HG03045 (cell line): ENCODE measurements around the gene CBLB.
"Not testable (repeated sequence)": the region's sequence is repeated elsewhere in the genome, so short reads cannot be mapped to it uniquely, and the experiment has no call there.

ENCODE experiments used
- ATAC-seq: cut with Tn5 transposase; IDR thresholded peaks from one replicate; pipeline ENCODE4 v1.9.1; 2021; ENCODE audit warnings: mild to moderate bottlenecking, moderate library complexity; ENCODE audit not compliant: unreplicated experiment

The CBLB gene

GRCh38 chr3:105823149-105823867, 45.5 kb downstream of the CBLB start:
- ATAC-seq, result no peak

DNA sequence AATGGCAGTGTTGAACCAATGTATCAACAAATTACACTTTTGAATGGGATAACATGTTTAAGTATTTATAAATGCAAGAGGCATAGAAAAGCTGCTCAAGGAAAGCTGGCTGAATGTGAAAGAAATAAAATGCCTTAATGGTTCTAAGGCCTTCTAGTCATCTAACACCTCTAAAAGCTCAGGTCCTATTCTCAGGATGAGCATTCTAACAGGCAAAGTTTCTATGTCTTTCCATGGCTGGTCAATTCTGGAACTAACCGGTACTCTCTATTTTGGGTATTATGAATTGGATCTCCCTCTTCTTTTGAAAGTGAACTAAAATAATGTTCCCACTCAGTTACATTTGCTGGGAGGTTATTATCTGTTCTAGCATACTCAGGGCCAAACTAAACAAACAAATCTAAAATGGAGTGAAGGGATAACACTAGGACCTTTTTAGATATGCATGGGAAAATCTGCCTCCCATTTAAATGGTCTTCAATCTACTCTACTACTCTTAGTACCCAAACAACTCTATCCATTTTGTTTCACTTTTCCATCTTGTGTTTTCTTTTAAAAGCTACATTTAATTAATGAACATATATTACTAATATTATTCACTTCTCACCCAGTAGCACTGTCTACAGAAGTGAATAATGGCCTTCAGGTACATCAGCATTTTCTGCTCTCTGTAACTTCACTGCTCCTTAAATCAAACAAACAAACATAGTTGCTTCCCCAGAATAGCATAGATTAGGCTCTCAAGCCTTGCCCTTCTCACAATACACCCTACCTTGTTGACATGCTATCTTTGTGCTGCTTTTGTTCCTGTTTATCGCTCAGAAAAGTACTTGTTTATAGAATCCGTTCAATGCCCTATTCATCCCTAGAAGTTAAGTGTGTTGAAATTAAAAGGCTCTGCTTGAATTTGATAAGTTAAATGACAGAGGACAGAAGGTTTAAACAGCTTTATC, 46.4 kb downstream of the CBLB start:
- ATAC-seq, result no peak

GRCh38 chr3:105821433-105821832, 47.4 kb downstream of the CBLB start:
- no peak for ATAC-seq

DNA sequence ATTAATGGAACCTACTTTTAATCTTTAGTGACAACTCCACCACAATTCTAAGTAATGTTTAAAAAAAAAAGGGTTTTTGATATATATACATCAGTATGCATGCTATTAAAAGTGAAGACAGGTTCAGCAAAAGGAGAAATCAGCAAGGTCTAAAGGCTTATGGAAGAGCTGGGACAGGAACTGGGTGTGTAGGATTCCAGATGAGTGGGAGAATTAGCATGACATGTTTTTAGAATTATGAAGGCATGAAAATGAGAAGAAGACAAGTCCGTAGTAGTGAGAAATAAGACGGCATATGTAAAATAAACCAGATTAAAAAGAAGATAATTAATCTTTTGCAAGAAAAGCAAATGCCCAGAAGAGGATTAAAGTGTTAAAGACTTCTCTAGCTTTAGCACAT, 52.0 kb downstream of the CBLB start:
- no peak for ATAC-seq

DNA sequence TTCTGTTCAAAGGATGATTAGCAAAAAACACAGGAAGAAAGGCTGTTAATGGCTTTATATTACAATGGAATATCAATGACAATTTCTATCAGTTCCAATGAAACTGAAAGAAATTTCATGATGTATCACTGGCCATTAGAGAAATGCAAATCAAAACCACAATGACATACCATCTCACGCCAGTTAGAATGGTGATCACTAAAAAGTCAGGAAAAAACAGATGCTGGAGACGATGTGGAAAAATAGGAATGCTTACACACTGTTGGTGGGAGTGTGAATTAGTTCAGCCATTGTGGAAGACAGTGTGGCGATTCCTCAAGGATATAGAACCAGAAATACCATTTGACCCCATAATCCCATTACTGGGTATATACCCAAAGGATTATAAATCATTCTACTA, 53.5 kb downstream of the CBLB start:
- not testable (repeated sequence) for ATAC-seq

GRCh38 chr3:105813710-105814109, 55.1 kb downstream of the CBLB start:
- no peak for ATAC-seq

DNA sequence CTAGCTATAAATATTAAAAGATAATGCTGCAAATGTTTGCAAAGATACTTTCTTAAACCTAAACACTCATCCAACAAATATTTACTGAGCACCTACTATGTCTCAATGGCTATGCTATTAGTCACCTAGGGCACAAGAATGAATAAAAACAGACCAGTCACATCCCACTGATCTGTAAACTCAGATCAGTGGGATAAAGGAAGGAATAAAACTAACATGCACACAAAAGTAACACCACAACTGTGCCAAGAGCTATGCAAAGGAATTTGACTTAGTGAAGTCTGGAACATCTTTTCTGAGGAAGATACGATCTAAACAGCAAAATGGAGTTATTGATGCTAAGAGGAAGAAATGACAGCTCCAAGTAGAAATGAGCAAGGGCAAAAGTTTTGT, 56.6 kb downstream of the CBLB start:
- no peak for ATAC-seq

GRCh38 chr3:105811518-105812193, 57.2 kb downstream of the CBLB start:
- ATAC-seq, result no peak

GRCh38 chr3:105809208-105809888, 59.5 kb downstream of the CBLB start:
- ATAC-seq, result no peak

- ATAC-seq, result no peak
Observed at GRCh38 chr3:105807701-105808100, 61.1 kb downstream of the CBLB start.

DNA sequence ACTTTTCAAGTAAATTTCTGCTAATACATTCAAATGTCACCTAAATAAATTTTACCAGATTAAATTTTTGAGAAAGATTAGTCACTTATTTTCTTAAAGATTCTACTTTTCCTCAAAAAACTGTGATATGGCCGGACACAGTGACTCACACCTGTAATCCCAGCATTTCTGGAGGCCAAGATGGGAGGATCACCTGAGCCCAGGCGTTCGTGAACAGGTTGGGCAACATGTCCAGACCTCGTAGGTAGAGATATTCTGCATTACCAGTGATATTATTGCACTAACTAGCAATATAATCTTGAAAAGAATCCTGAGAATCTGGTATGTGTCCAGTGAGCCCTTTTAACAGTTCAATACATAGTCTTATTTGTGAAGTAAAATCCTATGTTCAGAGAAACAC, 61.7 kb downstream of the CBLB start:
- no peak for ATAC-seq

GRCh38 chr3:105806359-105806758, 62.5 kb downstream of the CBLB start:
- ATAC-seq, result no peak

GRCh38 chr3:105805404-105805803, 63.4 kb downstream of the CBLB start:
- ATAC-seq, result no peak

- no peak for ATAC-seq
Observed at GRCh38 chr3:105802118-105802706, 66.6 kb downstream of the CBLB start.

DNA sequence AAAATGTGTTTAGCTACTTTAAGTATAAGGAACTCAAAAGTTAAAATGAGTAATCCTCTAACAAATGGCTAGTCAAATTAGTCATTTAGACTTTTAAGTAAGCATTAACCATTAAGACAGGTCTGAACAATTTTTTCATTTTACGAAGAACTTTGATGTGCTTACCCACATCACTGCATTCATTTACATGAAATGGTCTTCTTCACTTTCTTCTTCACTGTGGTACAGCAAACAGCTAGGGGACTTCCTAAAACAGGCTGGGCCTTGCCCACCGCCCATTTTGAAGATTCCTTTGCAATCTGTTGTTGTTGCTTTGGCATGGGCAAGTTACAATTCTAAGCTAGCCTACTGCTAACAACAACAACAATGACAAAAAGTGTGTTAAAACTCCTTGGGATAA, 67.4 kb downstream of the CBLB start:
- ATAC-seq, result no peak

GRCh38 chr3:105800320-105800719, 68.5 kb downstream of the CBLB start:
- ATAC-seq, result no peak

DNA sequence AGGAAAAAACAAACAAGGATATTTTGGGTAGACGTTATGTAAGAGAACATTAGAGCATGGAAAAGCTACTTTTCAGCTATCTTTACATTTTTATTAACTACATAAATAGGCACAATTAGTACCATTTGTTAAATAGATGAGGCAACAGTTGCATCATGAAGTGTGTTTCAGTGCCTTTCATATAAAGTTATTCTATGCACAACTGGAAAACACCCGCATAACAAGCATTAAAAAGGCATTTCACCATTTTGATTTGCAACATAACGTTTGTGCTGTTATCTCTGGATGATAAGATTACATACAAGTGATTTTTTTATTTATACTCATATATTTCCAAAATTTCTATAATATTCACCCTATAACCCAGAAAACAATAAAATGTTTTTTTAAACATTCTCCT, 69.5 kb downstream of the CBLB start:
- no peak for ATAC-seq

DNA sequence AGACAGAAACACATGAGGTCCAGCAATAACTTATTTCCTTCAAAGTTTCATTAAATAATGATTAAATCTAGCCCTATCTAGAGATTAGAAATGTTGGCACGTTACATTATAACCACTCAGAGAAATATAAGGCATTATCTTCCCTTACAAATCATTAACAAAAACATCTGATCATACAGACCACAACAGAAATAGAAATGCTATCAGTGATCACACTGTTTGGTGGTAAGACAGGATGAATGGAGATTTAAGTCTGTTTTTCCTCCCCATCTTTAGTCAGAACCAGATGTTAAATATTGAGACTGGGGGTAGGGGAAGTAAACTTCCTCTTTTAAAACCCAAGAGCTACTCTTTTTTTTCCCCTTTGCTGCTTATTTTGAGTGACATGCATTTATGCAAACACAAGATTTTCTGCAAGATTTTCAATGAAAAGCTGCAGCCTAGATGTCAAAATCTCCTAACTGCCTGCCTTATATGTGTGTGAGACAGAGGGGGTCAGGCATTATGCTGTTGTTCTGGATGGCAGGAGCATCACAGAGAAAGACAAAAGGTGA, 70.4 kb downstream of the CBLB start:
- peak; percentile 78 for ATAC-seq

DNA sequence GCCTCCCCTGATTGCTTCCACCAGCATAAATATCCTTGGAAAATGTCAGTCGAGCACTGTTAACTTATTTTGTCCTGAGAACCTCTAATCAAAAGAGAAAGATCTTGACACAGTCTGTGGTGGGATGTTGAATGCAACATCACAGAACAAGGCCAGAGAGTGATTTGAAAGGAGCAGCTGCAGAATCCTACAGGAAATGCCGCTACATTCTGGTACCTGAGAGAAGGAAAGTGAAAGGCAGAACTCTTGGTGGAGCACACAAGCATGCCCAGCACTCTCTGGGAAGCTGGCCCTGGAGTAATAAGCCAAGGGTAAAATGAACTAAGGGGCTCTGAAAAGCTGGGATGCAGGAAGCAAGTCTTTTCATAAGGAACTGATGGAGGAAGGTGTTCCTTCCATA, 75.8 kb downstream of the CBLB start:
- ATAC-seq, result no peak
